ENCODE results near the gene MACROD2.

DNA sequence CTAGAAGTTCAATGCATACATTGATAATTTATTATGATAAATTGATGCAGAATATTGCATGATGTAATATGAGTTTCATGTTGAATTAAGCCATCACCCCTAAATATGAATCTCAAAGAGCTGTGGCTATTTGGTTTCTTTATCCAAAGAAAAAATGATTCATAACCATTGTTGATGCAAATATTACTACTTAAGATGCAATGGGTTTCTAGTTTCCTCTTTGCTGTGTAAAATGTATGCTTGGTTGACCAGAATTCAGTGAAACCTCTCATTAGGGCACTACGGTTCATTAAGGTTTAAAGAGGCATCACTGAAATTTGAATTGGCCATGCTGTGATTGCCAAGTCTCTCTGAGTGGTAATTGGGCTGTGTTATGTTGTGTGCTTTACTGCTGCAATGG is 834.6 kb downstream of the MACROD2 start:
- TF ChIP-seq, protein P1, sequence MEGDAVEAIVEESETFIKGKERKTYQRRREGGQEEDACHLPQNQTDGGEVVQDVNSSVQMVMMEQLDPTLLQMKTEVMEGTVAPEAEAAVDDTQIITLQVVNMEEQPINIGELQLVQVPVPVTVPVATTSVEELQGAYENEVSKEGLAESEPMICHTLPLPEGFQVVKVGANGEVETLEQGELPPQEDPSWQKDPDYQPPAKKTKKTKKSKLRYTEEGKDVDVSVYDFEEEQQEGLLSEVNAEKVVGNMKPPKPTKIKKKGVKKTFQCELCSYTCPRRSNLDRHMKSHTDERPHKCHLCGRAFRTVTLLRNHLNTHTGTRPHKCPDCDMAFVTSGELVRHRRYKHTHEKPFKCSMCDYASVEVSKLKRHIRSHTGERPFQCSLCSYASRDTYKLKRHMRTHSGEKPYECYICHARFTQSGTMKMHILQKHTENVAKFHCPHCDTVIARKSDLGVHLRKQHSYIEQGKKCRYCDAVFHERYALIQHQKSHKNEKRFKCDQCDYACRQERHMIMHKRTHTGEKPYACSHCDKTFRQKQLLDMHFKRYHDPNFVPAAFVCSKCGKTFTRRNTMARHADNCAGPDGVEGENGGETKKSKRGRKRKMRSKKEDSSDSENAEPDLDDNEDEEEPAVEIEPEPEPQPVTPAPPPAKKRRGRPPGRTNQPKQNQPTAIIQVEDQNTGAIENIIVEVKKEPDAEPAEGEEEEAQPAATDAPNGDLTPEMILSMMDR (IDR thresholded peaks at IDR 0.05; ENCODE audit: low read depth, low read length, missing input control), result no peak
- TF ChIP-seq TAF1 (conservative IDR thresholded peaks at IDR 0.05) (no peak), JUND (IDR thresholded peaks at IDR 0.05) (no peak), FOXA1 (IDR thresholded peaks at IDR 0.05) (no peak), YY1 (IDR thresholded peaks at IDR 0.05) (no peak), HNF4G (IDR thresholded peaks at IDR 0.05) (no peak), GABPA (IDR thresholded peaks at IDR 0.05 in 1 of 2, conservative IDR thresholded peaks at IDR 0.05 in 1 of 2) (no peak), RAD21 (IDR thresholded peaks at IDR 0.05) (no peak), EGR1 (IDR thresholded peaks at IDR 0.05; ENCODE audit: low read depth in 2 of 2) (no peak)
- TF ChIP-seq, protein P2, sequence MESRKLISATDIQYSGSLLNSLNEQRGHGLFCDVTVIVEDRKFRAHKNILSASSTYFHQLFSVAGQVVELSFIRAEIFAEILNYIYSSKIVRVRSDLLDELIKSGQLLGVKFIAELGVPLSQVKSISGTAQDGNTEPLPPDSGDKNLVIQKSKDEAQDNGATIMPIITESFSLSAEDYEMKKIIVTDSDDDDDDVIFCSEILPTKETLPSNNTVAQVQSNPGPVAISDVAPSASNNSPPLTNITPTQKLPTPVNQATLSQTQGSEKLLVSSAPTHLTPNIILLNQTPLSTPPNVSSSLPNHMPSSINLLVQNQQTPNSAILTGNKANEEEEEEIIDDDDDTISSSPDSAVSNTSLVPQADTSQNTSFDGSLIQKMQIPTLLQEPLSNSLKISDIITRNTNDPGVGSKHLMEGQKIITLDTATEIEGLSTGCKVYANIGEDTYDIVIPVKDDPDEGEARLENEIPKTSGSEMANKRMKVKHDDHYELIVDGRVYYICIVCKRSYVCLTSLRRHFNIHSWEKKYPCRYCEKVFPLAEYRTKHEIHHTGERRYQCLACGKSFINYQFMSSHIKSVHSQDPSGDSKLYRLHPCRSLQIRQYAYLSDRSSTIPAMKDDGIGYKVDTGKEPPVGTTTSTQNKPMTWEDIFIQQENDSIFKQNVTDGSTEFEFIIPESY (IDR thresholded peaks at IDR 0.05), result no peak
- TF ChIP-seq, protein P3, sequence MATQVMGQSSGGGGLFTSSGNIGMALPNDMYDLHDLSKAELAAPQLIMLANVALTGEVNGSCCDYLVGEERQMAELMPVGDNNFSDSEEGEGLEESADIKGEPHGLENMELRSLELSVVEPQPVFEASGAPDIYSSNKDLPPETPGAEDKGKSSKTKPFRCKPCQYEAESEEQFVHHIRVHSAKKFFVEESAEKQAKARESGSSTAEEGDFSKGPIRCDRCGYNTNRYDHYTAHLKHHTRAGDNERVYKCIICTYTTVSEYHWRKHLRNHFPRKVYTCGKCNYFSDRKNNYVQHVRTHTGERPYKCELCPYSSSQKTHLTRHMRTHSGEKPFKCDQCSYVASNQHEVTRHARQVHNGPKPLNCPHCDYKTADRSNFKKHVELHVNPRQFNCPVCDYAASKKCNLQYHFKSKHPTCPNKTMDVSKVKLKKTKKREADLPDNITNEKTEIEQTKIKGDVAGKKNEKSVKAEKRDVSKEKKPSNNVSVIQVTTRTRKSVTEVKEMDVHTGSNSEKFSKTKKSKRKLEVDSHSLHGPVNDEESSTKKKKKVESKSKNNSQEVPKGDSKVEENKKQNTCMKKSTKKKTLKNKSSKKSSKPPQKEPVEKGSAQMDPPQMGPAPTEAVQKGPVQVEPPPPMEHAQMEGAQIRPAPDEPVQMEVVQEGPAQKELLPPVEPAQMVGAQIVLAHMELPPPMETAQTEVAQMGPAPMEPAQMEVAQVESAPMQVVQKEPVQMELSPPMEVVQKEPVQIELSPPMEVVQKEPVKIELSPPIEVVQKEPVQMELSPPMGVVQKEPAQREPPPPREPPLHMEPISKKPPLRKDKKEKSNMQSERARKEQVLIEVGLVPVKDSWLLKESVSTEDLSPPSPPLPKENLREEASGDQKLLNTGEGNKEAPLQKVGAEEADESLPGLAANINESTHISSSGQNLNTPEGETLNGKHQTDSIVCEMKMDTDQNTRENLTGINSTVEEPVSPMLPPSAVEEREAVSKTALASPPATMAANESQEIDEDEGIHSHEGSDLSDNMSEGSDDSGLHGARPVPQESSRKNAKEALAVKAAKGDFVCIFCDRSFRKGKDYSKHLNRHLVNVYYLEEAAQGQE (IDR thresholded peaks at IDR 0.05), result no peak
- TF ChIP-seq, protein P4, sequence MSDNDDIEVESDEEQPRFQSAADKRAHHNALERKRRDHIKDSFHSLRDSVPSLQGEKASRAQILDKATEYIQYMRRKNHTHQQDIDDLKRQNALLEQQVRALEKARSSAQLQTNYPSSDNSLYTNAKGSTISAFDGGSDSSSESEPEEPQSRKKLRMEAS (IDR thresholded peaks at IDR 0.05), result no peak
- TF ChIP-seq, protein P5, sequence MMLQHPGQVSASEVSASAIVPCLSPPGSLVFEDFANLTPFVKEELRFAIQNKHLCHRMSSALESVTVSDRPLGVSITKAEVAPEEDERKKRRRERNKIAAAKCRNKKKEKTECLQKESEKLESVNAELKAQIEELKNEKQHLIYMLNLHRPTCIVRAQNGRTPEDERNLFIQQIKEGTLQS (IDR thresholded peaks at IDR 0.05), result no peak

Measured in liver (tissue), 3 donors.